Sciatic nerve (tissue), 2 donors: ENCODE measurements around the gene RAB31. TPM values are rescaled to one million over a fixed set of nuclear protein-coding genes. Genes with fewer than 3 reads are reported as not detected.

ENCODE experiments used
- ATAC-seq: fragments of 200-7000 bp; cut with Tn5 transposase; one replicate; pipeline ENCODE4 v1.9.1; 2020; ENCODE audit warnings: mild to moderate bottlenecking, moderate library complexity
- DNase-seq: peaks from one replicate; pipeline ENCODE4 v3.0.0-alpha.2; 2020; ENCODE audit warnings: low spot score
- intact Hi-C: fragments of 100-400 bp; cut with DNase I; formaldehyde crosslinking; loops from one replicate; pipeline ENCODE4 v1.14.2; 2022
- total RNA-seq: library from RNA; stranded (reverse); fragmentation: NEBNext Ultra II Directional; extraction: Animal tissue kit (Norgen Biotek cat#: 25700); gene quantifications from one replicate; pipeline ENCODE4 v1.2.1, GENCODE V29; 2021
- donor health status: DM: no; HTN: no; CAD: no.
- donor health status: DM: no; HTN: no; CAD: no.

Gene RAB31
- total RNA-seq, 1 donor from 2014 or later = 53.4 TPM

GRCh38 chr18:9802175-9803062, 94.3 kb downstream of the RAB31 start:
- DNase-seq (no peak), ATAC-seq (no peak)
- intact Hi-C loops = no loop called here

- no peak for DNase-seq
- ATAC-seq = peak; percentile 3
- intact Hi-C loops = no loop called here
Measured at GRCh38 chr18:9803063-9803697, 95.1 kb downstream of the RAB31 start.

- intact Hi-C loops = no loop called here
- no peak for DNase-seq
- peak; percentile 4 for ATAC-seq
Measured at GRCh38 chr18:9803698-9804516, 95.8 kb downstream of the RAB31 start.

- ATAC-seq = no peak
- intact Hi-C loops = no loop called here
- no peak for DNase-seq
Measured at GRCh38 chr18:9804517-9805104, 96.5 kb downstream of the RAB31 start.

- no peak for DNase-seq
- intact Hi-C loops = no loop called here
- no peak for ATAC-seq
Measured at GRCh38 chr18:9806905-9807304, 98.8 kb downstream of the RAB31 start.

GRCh38 chr18:9808295-9809241, 100.5 kb downstream of the RAB31 start:
- intact Hi-C loops = no loop called here
- DNase-seq (no peak), ATAC-seq (peak; percentile 78)

- peak; percentile 30 for ATAC-seq
- DNase-seq = no peak
- intact Hi-C loops = no loop called here
Measured at GRCh38 chr18:9809697-9810096, 101.6 kb downstream of the RAB31 start.

- intact Hi-C loops = no loop called here
- ATAC-seq = no peak
Measured at GRCh38 chr18:9810299-9810698, 102.2 kb downstream of the RAB31 start.

GRCh38 chr18:9810994-9811705, 103.0 kb downstream of the RAB31 start:
- DNase-seq (no peak), ATAC-seq (no peak)
- intact Hi-C loops = no loop called here

More at GRCh38 chr18:9810299-9810698, 102.2 kb downstream of the RAB31 start:
- no peak for DNase-seq

- DNase-seq = no peak
- ATAC-seq = no peak
- intact Hi-C loops = no loop called here
Measured at GRCh38 chr18:9811978-9812377, 103.9 kb downstream of the RAB31 start.

- no peak for ATAC-seq
- DNase-seq = no peak
- intact Hi-C loops = no loop called here
Measured at GRCh38 chr18:9814431-9814830, 106.3 kb downstream of the RAB31 start.

GRCh38 chr18:9817286-9817685, 109.2 kb downstream of the RAB31 start:
- DNase-seq (no peak), ATAC-seq (no peak)
- intact Hi-C loops = no loop called here

- intact Hi-C loops = no loop called here
- DNase-seq (no peak), ATAC-seq (no peak)
Measured at GRCh38 chr18:9817725-9818422, 109.8 kb downstream of the RAB31 start.

GRCh38 chr18:9818423-9818734, 110.3 kb downstream of the RAB31 start:
- DNase-seq (no peak), ATAC-seq (no peak)
- intact Hi-C loops = no loop called here

- intact Hi-C loops = no loop called here
- DNase-seq = no peak
- ATAC-seq = no peak
Measured at GRCh38 chr18:9820127-9820526, 112.0 kb downstream of the RAB31 start.

GRCh38 chr18:9820719-9821118, 112.6 kb downstream of the RAB31 start:
- no peak for ATAC-seq
- intact Hi-C loops = no loop called here

GRCh38 chr18:9822587-9823185, 114.6 kb downstream of the RAB31 start:
- ATAC-seq (no peak), DNase-seq (no peak)
- intact Hi-C loops = no loop called here

More at GRCh38 chr18:9820719-9821118, 112.6 kb downstream of the RAB31 start:
- DNase-seq = no peak
